COLO668 (cell line): ENCODE data around the gene MYO7A.
"Not testable (repeated sequence)": the region's sequence is repeated elsewhere in the genome, so short reads cannot be mapped to it uniquely, and the experiment has no call there.

Source experiments
- DNase-seq: peaks from one replicate; lab custom pipeline; 2025; ENCODE audit not compliant: unreplicated experiment; lab: John Stamatoyannopoulos, UW

MYO7A gene

DNA sequence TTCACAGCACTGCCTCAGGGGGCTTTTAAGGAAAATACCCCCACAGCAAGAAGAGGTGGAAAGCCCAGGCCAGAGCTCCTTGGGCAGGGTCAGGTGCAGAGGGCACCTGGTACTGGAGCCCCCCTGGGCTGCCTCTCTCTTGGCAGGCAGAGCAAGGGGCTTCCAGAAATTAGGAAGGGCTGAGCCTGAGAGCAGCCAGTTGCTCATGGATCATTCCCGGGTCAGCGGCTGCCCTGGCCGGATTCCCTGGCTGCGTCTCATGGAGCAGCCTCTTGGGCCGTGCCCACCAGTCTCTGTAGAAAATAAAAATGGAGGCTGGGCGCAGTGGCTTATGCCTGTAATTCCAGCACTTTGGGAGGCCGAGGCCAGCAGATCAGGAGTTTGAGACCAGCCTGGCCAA is 35.7 kb upstream of the MYO7A start:
- DNase-seq, result no peak

DNA sequence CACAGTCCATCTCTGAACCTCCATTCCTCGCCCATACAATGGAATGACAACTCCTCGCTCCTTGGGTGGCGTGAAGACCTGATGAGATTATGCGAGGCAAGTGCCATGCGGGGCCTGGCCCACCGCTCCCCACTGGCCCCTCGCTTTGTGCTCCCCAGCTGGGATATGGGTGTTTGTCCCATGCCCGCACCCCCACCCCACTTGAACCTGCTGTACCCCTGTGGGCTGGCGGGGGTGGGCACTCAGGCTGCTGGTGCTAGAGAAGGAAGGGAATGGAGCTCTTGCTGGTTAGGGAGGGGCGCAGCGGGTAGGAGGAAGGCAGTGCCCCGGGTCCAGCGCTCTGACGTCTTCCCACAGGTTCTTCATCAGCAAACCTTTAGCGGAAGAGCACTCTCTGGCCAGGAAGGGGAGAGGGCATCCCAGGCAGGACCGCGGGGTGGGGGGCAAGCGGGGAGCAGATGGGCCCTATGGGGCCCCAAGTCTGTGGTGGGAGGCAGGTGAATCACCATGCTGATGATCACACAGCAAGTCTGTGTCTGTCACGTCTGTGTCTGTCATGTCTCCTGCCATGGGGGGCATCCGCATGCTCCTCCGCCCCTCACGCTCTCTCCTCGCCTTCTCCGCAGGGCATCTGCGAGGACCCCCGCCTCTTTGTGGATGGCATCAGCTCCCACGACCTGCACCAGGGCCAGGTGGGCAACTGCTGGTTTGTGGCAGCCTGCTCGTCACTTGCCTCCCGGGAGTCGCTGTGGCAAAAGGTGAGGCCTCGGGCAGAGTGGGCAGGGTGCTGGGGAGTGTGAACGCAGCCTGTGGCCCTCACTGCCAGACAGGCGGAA is 34.8 kb upstream of the MYO7A start:
- no peak for DNase-seq

DNA sequence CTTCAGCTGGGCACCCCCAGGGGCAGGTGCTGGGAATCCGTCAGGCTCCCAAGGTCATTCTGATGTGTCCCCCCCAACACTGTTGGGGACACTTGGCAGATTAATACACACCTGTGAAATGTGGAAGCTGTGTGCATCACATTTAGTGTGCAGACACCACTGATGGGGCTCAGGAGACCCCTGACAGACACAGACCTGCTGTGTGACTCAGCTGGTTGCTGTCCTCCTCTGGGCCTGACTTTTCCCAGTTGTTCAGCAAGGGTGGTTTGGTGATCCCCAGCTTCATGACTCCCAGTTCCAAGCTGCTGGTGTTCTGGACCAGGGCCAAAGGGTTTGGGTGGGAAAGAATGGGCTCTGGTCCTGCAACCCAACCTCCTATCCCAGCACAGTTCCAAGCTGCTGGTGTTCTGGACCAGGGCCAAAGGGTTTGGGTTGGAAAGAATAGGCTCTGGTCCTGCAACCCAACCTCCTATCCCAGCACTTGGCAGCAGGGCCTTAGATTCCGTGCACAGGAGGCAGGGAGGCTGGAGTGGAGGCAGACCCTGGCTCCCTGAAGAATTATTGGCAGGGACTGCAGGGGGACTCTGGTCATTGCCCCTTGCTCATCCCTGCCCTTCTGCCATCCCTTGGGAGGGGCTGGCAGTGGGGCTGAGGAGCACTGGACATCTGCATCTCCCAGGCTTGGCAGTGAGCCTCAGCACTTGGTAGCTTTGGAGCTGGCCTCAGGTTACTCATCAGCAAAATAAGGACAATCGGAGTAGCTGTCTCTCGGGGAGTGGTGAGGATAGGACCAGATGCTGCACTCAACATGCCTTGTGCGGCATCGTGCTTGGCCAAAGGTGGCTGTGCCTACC is 33.8 kb upstream of the MYO7A start:
- no peak for DNase-seq

DNA sequence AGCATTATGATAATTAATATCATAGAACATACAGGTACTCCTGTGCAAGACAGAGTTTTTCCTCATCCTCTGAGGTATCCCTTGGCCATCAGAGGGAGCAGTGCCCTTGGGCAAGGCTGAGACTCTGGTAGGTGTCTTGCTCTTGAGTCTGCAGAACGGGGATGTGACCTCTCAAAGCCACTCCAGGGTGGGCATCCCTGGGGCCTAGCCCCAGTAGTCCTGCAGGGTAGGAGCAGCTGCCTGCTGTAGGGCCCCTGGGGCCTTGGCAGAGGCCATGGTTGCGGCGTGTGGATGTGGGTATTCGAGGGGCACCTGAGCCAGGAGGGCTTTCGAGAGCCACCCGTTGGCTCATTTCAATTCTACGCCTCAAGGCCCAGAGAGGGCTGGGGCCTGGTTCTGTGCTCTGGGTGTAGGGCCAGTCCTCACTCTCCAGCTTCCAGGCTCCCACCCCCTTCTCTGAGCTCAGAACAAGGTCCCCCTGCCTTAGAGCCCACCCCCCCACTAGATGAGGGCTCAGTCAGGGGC is 33.1 kb upstream of the MYO7A start:
- no peak for DNase-seq

DNA sequence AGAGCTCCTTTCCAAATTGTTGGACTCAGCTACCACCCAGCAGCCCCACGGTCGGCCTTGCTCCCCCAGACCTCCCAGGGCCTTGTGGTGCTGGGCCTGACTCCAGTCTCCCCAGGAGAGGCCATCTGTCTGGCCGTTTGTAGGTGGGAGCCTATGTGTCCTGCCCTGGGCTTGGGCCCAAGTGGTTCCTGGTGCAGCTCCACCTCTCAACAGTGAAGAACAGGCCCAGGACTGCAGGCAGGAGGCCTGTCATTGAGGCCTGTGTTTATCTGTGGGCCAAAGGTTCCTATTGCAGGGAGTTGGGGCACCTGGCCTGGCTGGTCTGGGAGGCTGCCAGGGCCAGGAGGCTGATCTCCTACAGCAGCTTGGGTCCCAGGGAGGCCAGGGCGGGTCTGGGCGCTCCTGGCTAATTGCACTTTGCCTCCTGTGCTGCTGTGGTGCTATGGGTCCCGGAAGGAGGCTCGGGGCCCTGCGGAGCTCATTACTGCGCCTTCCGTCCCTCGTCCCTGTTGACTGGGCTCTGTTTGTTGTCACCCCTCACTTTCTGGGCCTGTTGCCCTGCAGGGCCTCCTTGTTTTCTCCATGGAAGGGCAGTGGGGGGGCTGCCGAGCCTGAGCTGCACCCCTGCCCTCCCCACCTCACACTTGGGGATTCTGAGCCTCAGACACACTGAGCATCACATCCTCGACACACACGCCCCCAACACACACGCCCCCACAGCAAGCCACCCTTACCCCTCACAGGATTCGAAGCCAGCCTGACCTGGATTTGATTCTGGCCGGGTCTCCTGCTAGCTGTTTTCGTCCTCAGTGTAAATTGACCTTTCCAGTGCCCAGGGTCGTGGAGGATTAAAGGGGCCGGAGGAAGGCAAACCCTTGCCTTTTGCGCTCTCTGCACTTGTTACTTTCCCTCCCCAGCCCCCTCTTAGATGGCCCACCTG is 32.2 kb upstream of the MYO7A start:
- no peak for DNase-seq

DNA sequence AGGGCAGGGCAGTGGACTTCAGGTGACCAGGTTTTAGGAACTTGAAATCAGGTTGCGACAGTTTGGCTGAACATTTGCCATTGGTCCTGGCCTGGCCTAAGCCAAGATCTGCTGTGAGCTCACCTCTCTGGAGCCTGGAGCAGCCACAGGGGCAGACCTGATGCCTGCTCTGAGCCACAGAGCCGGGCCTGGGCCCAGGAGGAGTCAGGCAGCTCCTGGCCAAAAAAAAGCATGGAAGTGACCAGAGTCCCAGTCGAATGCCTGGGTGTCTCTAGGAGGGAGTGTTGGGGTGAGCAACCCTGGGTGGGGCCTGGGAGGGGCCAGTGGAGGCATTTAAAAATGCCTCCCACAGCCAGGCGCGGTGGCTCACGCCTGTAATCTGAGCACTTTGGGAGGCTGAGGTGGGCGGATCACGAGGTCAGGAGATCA is 31.4 kb upstream of the MYO7A start:
- DNase-seq, result no peak

DNA sequence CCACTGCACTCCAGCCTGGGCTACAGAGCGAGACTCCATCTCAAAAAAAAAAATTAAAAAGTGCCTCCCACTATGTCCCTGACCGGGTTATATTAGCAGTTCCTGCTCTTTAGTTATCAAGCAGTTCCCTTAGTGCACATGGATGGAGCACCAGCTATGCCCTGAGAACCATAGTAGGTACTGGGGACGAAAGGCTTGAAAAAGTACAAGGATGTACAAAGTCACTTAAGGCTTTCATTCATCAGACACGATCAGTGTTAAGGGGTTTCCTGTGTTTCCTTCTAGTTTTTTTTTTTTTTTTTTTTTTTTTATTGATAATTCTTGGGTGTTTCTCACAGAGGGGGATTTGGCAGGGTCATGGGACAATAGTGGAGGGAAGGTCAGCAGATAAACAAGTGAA is 30.9 kb upstream of the MYO7A start:
- not testable (repeated sequence) for DNase-seq

DNA sequence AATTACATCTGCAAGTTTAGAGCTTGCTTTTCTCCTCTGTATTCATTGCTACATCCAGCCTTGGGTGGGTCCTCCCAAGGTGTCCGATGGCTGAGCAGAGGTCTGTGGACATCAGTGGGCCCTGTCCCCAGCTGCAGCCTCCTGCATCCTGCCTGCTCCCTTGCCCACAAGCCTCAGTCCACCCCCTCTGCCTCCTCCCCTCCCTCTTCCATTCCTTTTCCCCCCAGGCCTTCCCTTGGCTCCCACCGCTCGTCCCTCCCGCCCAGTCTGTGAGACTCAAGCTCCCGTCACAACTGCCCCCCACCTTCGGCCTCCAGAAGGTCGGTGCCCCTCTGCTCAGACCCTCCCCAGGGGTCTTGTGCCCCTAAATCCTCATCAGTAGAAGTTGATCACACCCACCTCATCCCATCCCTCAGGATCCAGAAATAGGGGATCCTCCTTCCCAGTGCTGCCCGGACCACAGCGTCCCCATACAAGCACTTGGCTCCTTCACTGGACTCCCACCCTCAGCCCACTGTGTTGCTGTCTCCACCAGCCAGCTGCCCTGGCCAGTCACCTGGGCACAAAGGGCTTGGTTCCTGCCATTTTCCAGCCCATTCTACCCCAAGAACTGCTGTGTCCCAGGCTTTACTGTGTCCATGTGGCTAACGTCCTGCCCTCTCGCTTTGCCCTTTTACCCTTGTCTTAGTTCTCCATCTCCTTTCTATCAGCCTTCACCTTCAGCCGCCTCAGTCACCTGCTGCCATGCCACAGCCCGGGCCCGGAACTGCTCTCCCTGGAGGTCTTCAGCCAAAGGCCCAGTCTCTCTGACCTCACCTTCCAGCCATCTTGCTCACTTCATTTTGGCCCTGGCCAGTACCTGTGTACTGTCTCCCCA is 27.6 kb upstream of the MYO7A start:
- no peak for DNase-seq

DNA sequence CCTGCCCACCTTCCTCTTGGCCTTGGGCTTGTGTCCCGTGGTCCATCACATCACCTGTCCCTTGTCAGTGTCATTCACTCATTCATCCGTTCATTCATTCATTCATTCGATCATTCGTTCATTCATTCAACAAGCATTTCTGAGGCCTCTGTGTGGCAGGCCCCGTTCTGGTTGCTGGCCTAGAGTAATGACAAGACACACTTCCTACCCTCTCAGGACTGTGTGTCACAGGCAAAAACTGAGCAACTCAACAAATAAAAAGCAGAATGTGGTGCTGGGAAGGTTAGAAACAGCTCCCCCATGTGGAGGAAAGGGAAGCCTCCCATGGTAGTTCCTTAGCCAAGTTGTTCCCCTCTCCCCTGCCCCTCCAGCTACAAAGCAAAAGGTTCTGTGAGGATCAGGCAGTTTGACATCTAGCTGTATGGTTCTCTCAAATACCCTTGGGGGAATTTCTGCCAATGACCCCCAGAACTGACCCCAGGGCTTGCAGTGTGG is 27.0 kb upstream of the MYO7A start:
- no peak for DNase-seq

DNA sequence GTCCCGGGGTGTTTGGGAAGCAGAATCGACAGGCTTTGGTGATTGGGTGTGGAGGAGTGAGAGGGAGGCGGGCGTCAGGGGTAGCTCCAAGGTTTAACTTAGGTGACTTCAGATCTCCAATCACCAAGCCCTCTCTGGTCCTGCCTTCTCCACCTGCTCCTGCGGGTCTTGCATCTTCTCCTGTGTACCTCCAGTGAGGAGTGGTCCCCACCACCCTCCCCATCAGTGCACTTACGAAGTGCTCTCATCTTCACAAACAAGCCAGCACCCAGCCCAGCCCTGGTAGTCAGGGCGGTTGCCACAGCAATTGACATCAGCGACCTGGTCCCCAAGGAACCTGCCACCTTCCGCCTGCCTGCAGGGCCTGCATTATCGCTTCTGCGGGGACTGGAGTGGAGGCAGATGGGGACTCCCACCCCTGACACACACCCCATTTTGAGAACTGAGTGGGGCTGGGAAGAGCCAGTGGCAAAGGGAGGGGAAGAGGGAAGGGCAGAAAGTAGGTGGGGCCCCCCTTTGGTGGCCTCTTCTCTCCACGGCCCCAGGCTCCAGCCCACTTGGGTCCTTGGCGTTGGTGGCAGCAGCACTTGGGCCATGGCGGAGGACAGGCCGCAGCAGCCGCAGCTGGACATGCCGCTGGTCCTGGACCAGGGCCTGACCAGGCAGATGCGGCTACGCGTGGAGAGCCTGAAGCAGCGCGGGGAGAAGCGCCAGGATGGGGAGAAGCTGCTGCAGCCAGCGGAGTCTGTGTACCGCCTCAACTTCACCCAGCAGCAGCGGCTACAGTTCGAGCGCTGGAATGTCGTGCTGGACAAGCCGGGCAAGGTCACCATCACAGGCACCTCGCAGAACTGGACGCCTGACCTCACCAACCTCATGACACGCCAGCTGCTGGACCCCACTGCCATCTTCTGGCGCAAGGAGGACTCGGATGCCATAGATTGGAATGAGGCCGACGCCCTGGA is 25.5 kb upstream of the MYO7A start, which contains the start of gene OMP:
OMP (plus strand) TSS at position 595 of the 965 bp plus-strand sequence; CDS start at position 595, 0 bp downstream.
- DNase-seq, result no peak

DNA sequence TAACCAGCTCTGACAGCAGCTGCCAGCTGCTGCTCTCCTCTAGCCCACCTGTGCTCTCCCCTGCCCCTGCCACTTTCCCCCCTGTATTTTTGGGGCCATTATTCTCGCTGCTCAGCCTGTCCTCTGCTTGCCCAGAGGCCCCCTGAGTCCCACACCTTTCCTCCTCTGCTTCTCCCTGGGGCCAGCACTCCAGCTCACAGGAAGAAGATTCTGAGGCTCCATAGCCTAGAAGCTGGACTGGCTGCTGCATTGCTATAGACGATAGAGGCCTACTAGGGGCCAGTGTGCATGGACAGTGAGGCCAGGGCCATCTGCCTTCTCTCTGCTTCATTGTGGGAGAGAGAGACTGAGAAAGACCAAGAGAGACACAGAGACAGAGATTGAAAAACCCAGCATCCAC is 24.7 kb upstream of the MYO7A start:
- no peak for DNase-seq

DNA sequence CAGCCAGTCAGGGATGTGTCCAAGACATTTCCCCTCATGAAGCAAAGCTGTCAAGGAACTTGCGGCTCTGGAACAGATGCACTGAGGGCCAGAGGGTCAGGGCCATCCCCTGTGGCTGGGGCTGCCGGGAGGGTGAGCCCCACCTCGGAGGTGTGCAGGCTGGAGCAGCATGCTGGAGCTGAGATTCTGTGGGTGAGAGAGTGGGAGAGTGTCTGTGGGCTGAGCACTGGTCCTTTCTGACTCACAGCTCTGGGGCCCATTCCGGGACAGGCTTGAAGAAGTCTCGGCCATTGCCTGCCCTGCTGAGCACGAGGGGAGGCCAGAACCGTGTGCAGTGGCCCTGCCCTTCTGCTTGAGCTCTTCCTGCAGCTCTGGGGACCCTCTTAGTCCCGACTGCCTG is 23.3 kb upstream of the MYO7A start:
- no peak for DNase-seq

DNA sequence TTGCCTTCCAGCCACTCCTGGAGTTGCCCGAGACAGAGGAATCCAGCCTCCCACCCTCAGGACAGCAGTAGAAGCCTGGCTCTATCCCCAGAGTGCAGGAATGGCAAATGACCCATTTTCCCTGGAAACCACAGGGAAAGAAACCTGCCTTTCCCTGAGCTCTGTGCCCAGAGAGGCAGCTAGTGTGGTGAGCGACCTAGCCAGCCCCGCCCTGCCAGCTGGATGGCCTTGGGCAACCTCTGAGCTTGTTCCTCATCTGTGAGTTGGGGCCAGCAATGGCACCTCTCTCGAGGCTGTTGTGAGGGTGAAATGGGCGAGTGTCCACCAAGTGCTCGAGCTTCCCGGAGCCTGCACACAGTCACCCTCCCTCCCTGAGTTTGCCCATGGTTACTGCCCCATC is 21.7 kb upstream of the MYO7A start:
- no peak for DNase-seq

DNA sequence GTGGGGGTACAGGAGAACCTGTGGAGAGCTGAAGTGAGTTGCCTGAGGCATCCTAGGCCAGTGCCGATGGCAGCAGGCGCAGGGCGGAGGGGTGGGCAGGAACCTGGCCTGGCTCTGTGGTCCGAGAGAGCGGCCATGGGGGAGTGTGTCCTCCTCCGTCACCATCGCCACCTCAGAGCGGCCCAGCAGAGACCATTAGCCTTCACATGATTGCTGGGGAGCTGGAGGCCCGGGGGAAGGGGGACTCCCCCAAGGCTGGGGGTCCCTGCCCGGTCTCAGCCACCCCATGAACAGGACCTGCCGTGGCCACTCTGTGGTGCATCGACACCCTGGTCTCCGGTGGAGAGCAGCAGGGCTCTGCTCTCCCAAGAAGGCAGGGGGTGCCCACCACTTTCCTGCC is 21.3 kb upstream of the MYO7A start:
- no peak for DNase-seq

DNA sequence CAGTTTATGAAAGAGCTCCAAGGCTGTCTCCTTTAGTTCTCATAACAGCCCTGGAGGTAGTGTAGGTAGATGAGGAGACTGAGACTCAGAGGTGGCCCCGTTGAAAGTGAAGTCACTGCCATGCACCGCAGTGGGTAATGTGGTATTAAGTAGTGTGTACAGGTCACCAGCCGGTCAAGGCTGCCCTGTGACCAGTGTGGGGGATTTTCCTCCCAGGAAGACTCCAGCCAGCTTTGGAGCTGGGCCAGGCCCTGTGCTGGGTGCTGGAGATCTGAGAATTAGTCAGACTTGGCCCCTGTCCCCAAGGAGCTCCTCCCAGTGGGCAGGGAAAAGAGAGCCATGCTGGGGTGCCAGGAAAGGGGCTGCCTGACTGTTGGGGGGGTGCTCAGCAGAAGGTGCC is 20.1 kb upstream of the MYO7A start:
- no peak for DNase-seq

DNA sequence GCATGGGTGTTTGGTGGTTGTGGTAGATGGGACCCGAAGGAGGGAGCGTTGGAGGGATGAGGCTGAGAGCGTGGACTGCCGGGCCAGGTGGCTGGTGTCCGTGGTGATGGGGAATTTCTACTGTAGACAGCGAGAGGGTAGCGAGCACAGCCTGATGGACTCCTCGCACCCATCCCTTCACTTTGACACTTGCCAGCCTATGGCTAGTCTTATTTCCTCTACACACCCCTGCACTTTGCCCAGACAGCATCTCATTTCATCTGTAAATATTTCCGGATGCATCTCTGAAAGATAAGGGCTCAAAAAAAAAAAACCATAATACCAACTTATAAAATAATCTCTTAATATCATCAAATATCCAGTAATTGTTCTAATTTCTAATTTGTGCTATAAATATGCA is 19.6 kb upstream of the MYO7A start:
- no peak for DNase-seq

DNA sequence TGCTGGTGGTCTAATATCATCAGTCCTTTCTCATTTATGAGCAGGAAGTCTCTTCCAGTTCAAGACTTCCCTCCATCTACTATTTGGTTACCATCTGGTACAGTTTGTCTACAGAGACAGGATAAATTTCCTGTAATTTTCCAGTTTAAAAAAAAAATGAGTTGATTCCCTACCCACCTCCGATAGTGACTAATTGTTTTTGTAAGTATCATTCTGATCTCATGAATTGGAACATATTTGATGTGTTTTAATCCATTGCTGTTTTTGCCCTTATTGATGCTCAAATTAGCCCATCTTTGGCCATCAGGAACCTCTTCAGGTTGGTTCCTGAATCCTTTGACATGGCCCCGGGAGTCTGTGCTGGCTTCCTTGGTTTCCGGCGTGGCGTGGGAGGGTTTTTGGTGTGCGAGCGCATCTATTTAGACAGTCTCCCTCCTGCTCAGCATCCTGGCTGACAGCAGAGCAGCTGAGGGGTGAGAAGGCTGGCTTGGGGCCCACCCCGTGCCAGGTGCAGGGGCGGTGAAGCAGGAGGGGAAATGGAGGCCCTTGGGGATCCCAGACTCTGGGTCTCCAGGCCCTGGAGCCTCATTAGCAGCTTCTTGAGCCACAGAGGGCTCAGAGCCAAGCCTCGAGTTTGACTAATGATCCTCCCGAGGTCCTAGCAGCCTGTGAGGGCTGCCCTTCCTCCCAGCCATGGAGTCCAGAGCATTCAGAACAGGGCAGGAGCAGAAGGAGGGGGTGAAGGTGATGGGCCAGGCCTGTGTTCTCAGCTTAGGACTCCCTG is 18.6 kb upstream of the MYO7A start:
- no peak for DNase-seq

DNA sequence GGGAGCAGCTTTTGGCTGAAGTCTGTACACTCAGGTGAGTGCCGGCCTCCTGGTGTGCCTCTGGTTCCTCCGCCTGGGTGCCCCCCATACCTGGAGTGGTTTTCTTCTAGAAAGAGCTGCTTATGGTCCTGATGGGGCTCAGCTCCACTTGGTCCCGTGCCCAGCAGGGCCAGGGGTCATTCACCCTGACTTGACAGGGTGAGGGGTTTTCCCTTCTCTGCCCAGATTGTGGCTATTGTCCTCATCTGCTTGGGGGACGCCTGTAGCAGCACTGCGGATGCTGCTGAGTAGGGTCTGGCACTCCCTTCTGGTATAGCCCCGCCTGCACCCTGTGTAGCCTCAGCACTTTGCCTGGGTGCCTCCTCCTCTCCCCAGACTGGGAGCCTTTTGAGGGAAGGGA is 17.2 kb upstream of the MYO7A start:
- DNase-seq, result no peak
